CD4-positive, alpha-beta T cell treated with Interleukin-15 for 1 hour (primary cell): Measurements from ENCODE around the gene KLHL4.
"Not testable (repeated sequence)": the region's sequence is repeated elsewhere in the genome, so short reads cannot be mapped to it uniquely, and the experiment has no call there.

Source experiments
- DNase-seq: peaks from one replicate; pipeline ENCODE4 v3.0.0-alpha.2; 2020

KLHL4 gene, protein sequence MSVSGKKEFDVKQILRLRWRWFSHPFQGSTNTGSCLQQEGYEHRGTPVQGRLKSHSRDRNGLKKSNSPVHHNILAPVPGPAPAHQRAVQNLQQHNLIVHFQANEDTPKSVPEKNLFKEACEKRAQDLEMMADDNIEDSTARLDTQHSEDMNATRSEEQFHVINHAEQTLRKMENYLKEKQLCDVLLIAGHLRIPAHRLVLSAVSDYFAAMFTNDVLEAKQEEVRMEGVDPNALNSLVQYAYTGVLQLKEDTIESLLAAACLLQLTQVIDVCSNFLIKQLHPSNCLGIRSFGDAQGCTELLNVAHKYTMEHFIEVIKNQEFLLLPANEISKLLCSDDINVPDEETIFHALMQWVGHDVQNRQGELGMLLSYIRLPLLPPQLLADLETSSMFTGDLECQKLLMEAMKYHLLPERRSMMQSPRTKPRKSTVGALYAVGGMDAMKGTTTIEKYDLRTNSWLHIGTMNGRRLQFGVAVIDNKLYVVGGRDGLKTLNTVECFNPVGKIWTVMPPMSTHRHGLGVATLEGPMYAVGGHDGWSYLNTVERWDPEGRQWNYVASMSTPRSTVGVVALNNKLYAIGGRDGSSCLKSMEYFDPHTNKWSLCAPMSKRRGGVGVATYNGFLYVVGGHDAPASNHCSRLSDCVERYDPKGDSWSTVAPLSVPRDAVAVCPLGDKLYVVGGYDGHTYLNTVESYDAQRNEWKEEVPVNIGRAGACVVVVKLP

GRCh38 chrX:87517571-87518141, at the start of gene KLHL4:
Gene KLHL4 (plus strand): TSS chrX:87517802. CDS start chrX:87517894, 92 bp downstream.
- DNase-seq = no peak

DNA sequence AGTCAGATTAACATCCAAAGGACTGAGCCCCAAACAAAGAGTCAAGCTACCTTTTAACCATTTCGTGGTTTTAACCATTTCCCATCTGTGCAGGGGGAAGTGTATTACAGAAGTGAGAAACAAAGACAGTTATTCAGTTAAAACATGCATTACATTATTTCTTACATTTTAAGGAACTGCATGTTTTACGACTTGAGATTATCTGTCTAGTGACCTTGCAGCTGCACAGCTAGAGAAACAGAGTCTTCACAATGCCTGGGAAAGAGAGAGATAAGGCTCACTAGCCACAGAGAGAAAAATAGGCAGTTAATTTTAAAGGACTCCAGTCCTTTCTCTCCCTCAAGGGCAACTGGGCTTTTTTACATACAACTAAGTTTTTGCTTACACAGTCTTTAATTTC, 48.7 kb upstream of the KLHL4 start:
- DNase-seq = no peak

GRCh38 chrX:87475793-87476192, 41.8 kb upstream of the KLHL4 start:
- DNase-seq = no peak

DNA sequence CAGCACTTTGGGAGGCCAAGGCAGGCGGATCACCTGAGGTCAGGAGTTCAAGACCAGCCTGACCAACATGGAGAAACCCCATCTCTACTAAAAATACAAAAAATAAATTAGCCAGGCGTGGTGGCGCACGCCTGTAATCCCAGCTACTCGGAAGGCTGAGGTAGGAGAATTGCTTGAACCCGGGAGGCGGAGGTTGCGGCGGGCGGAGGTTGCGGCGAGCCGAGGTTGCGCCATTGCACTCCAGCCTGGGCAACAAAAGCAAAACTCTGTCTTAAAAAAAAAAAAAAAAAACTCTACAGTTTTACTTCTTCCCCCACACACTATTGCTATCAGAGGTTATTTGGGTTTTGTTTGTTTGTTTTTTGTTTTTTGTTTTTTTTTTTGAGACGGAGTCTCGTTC, 38.9 kb upstream of the KLHL4 start:
- not testable (repeated sequence) for DNase-seq

GRCh38 chrX:87489071-87489470, 28.5 kb upstream of the KLHL4 start:
- DNase-seq = no peak

DNA sequence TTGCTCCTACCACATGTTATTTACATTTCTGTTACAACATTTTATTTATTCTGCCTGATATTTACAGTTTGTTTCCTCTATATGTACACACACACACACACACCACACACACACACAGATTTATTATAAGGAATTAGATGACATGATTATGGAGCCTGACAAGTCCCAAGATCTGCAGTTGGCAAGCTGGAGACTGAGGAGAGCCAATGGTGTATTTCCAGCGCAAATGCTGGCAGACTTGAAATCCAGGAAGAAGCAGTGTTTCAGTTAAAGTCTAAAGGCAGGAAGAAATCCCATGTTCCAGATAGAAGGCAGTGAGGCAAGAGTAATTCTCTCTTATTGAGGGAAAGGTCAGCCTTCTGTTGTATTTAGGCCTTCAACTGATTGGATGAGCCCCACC, 1.8 kb upstream of the KLHL4 start:
- no peak for DNase-seq

DNA sequence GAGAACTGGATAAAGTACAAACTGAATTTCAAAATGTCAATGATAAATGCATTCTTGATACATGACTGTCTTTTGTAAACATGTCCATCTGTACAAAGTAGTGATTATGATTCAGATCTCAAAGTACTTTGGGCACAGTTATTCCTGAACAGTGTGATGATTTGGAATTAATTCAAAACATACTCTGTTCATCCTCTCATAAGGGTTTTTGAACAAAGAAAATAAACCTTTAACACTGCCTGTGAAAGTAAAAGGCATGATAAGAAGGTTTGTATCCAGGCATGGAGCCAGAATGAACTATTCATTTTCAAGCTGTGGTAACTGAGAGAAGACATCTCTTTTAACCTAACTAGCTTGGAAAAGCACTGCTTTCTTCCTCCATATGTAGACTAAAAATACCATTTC, 883 bp upstream of the KLHL4 start:
- no peak for DNase-seq

GRCh38 chrX:87518504-87518903, 902 bp downstream of the KLHL4 start:
- no peak for DNase-seq

- no peak for DNase-seq
These were observed 8.2 kb downstream of the KLHL4 start for GRCh38 chrX:87525771-87526229.

- DNase-seq = no peak
These were observed 8.7 kb downstream of the KLHL4 start for GRCh38 chrX:87526281-87526680.

DNA sequence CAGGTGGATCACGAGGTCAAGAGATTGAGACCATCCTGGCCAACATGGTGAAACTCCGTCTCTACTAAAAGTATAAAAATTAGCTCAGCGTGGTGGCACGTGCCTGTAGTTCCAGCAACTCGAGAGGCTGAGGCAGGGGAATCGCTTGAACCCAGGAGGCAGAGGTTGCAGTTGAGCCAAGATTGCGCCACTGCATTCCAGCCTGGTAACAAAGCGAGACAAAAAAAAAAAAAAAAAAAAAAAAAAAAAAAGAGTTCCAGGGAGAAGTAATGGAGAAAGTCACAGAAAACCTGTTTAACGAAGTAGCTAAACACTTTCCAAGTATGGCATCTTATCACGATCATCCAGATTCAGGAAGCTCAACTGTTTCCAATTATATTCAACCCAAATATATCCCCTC, 10.9 kb downstream of the KLHL4 start:
- DNase-seq = no peak

- no peak for DNase-seq
These were observed 54.4 kb downstream of the KLHL4 start for GRCh38 chrX:87571964-87572363.

- DNase-seq = no peak
These were observed 55.3 kb downstream of the KLHL4 start for GRCh38 chrX:87572901-87573300.

- no peak for DNase-seq
These were observed 61.4 kb downstream of the KLHL4 start for GRCh38 chrX:87578978-87579377.

DNA sequence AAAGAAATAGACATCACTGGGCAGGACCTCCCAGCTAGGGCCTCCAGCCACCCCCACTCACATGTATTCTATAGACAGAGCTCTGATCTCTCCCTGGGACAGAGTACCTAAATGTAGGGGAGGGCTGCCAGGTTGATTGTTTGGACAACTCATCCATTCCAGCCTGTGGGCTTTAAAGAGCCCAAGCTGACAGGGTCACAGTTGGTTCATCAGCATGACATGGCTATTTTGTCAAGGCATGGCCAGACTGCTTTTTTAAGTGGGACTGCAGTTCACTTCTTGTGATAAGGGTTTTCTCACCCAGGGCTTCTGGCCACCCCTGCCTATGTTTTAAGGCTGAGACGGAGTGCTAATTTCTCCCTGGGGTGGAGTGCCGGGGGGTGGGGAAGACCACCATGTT, 63.3 kb downstream of the KLHL4 start:
- DNase-seq = no peak

DNA sequence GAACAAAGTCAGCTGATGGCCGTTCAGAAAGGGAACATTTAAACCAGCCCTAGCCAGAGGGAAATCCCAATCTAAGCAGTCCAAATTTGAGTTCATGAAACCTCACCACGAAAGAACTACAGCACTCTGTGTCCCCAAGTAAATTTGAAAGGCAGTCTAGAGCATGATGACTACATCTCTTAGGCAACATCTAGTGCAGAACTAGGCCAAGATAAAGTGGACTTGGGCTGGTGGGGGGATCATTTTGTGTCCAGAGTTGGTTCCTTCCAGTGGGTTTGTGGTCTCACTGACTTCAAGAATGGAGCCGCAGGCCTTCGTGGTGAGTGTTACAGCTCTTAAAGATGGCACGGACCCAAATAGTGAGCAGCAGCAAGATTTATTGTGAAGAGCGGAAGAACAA, 64.9 kb downstream of the KLHL4 start:
- DNase-seq = no peak

DNA sequence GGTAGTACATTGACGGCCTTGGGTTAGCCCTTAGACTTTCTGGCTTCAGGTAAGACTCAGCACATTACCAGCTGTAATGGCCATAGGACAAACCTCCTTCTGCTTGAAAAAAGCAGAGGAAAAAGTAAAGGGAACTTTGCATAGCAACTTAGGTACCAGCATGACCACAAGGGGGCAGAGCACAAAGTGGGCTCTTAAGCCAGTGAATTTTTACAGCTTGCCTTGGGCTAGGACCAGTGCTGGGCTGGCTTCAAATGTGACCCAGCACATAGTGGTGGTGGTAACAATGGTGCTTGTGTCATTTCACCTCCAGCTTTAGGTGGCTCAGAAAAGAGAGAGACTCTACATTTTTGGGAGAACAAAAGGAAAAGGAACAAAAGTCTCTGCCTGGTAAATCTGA, 66.1 kb downstream of the KLHL4 start:
- no peak for DNase-seq

GRCh38 chrX:87616371-87616770, 98.8 kb downstream of the KLHL4 start:
- no peak for DNase-seq

DNA sequence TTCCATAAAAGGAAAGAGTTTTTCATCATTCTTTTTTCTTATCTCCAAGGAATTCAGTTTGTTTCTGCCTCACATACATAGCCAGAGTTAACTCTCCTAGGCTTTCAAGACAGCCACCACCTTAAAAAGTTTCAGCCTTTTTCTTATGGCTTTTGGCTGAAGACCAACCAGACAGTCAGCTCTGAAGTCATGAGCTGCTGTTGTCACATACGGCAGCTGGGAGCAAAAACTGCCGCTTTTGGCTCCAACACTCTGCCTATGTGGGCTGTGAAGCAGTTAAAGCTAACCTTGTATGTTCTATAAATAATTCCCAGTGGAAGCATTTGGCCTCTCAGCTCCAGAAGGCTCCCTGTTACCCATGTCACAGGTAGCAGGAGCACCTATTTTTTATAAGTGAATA, 104.1 kb downstream of the KLHL4 start:
- no peak for DNase-seq

DNA sequence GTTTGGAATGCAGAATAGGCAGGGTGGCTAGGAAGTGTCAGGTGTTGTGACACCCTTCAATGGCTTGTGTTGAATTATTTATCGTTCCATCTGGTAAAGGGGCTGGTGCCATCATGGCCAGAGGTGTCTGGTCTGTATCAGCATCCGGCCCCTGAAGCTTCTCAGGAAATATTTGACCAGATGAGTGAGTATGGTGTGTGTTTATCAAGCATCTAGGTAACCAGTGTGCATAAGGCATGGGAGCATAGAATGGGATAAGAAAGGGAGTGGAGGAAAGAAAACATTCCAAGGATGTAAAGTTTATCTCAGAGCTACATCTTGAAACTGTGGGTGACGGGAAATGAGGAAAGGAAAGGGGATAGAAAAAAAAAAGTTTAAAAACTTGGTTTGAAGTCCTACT, 109.4 kb downstream of the KLHL4 start:
- DNase-seq = no peak

DNA sequence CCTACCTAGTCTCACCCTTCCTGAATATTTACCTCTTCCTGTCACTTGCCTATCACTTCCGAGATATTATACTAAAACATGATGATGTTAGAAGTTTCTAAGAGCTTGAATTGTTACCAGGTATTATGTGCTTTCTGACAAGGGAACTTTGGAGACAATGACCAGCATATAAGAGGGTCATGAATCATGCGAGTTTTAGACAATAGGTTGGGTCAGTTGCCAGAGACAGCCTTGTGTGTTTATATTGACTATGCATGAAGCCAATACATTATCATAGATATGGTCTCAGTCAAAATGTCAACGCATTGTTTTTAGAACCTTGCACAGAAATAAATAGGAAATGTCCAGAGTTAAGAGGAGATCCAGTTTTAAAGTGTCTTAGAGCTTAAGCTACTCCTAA, 116.8 kb downstream of the KLHL4 start:
- no peak for DNase-seq

- no peak for DNase-seq
These were observed 118.9 kb downstream of the KLHL4 start for GRCh38 chrX:87636533-87636932.

DNA sequence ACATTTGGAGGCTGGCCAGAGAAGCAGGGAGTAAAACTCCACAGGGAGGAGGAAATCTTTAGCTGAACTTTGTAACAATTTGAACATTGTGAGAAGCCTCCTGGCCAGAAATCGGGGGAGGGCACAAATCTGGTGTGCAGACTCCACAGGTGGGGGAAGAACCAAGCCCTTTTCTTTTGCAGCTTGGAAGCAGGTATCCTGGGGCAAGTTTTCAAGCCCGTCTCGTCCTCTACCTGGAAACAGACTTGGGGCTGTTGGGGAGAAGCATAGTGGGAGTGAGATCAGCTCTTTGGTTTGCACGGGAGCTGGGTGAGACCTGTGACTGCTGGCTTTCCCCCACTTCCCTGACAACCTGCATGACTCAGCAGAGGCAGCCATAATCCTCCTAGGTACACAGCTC, 123.8 kb downstream of the KLHL4 start:
- DNase-seq = not testable (repeated sequence)

DNA sequence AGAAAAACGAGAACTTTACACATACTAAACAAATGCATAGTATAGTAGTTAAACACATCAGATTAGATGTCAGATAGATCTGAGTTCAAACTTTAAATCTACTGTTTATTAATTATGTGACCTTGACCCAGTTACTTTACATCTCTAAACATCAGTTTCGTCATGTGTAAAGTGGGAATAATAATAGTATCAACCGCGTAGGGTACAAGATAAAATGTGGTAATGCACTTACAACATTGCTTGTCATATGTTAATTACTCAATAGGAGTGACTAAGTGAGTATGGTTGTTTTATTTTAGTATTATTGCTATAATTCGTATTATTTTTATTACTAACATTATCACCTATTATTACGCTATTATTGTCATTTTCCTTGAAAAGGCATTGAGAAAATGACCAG, 144.2 kb downstream of the KLHL4 start:
- DNase-seq = no peak
